HepG2 (cell line): ENCODE data around the gene INO80B. TPM values are rescaled to one million over a fixed set of nuclear protein-coding genes. Genes with fewer than 3 reads are reported as not detected.

Experiments
- ATAC-seq: fragments of 200-7000 bp; cut with Tn5 transposase; 3 replicates; pipeline ENCODE4 v1.9.1; 2020; ENCODE audit warnings: mild to moderate bottlenecking, moderate library complexity
- BruUV-seq: library from RNA; stranded (reverse); fragments of 400-500 nt; replicated peaks from 2 replicates; lab custom pipeline; 2021; lab: Mats Ljungman, UMichigan
- CTCF ChIA-PET: fragments of 300-600 bp; formaldehyde crosslinking; extraction: SDS; loops from one replicate; lab custom pipeline; 2021; ENCODE audit warnings: low total read pairs, inconsistent platforms, low intra/inter-chr PET ratio; lab: Yijun Ruan, JAX
- POLR2A ChIA-PET: fragments of 350-600 bp; sonication (Branson Sonifier 250); formaldehyde crosslinking; loops from one replicate; lab custom pipeline; 2020; ENCODE audit warnings: antibody characterized with exemption, inconsistent platforms; lab: Yijun Ruan, JAX
- DNase-seq: peaks from one replicate; pipeline ENCODE4 v3.0.0-alpha.2; 2015; ENCODE audit warnings: low spot score
- FAIRE-seq: peaks from 3 replicates; lab custom pipeline; 2011; peaks lifted over from hg19 to GRCh38; lab: Jason Lieb, UNC
- H2AFZ ChIP-seq: one replicate; pipeline ENCODE4 v1.6.1; 2011; ENCODE audit warnings: low read length, inconsistent platforms
- H3K27ac ChIP-seq: fragments of 300-600 bp; 3 replicates; pipeline ENCODE4 v1.8.0; 2011; ENCODE audit warnings: mixed run types, mild to moderate bottlenecking, mixed read lengths, low read length, inconsistent platforms; ENCODE audit not compliant: insufficient read depth; ENCODE audit errors: extremely low read length
- H3K27me3 ChIP-seq, 2 experiments: fragments of 200-600 bp in 1 of 2; 2 replicates in 1 of 2; 3 replicates in 1 of 2; pipeline versions ENCODE4 v1.6.0 to v1.8.0; 2011; ENCODE audit warnings: low read length in 2 of 2, mild to moderate bottlenecking in 2 of 2, moderate library complexity in 2 of 2, inconsistent platforms in 1 of 2; ENCODE audit not compliant: insufficient read depth in 2 of 2, control insufficient read depth in 1 of 2
- H3K36me3 ChIP-seq, 2 experiments: fragments of 200-600 bp in 1 of 2; replicated peaks in 1 of 2; 2 replicates in 1 of 2; 3 replicates in 1 of 2; pipeline versions ENCODE4 v1.5.1 to v1.8.0; 2011; ENCODE audit warnings: low read length in 2 of 2, inconsistent platforms in 1 of 2; ENCODE audit not compliant: insufficient read depth in 2 of 2, control insufficient read depth in 1 of 2
- H3K4me1 ChIP-seq: 2 replicates; pipeline ENCODE4 v1.5.1; 2012; ENCODE audit warnings: low read length, inconsistent platforms; ENCODE audit not compliant: insufficient read depth
- H3K4me2 ChIP-seq: 2 replicates; pipeline ENCODE4 v1.6.0; 2011; ENCODE audit warnings: low read depth, low read length, inconsistent platforms
- H3K4me3 ChIP-seq, 3 experiments: fragments of 200-600 bp in 1 of 3; sonication (generic), shearing (Covaris generic) in 1 of 3; replicated peaks in 1 of 3; 2 replicates each; pipeline ENCODE4 v1.5.1; 2011 to 2016; ENCODE audit warnings: low read length in 3 of 3, inconsistent platforms in 2 of 3, low read depth in 2 of 3, mild to moderate bottlenecking in 2 of 3, control low read depth in 1 of 3, mixed read lengths in 1 of 3; ENCODE audit not compliant: insufficient read depth in 1 of 3
- H3K79me2 ChIP-seq: one replicate; pipeline ENCODE4 v1.6.1; 2011; ENCODE audit warnings: low read length, inconsistent platforms; ENCODE audit not compliant: insufficient read depth
- H3K9ac ChIP-seq: 2 replicates; pipeline ENCODE4 v1.6.0; 2011; ENCODE audit warnings: mild to moderate bottlenecking, low read depth, low read length, inconsistent platforms; ENCODE audit not compliant: insufficient read depth
- H3K9me3 ChIP-seq: 2 replicates; pipeline ENCODE4 v1.5.1; 2012; ENCODE audit warnings: mild to moderate bottlenecking, low read length
- H4K20me1 ChIP-seq: 2 replicates; pipeline ENCODE4 v1.6.0; 2011; ENCODE audit warnings: inconsistent platforms, mild to moderate bottlenecking, low read length, moderate library complexity; ENCODE audit not compliant: insufficient read depth
- CHD2 ChIP-seq: IDR thresholded peaks from 2 replicates; pipeline ENCODE4 v1.6.1; 2011; ENCODE audit warnings: low read depth, low read length, improper control_type of control experiment
- EP300 ChIP-seq, 3 experiments: sonication (generic) in 1 of 3; formaldehyde crosslinking in 1 of 3; IDR thresholded peaks; 2 replicates each; pipeline versions ENCODE4 v1.5.1 to v1.6.1; 2011 to 2020; ENCODE audit warnings: low read depth in 2 of 3, low read length in 2 of 3, borderline replicate concordance in 1 of 3, improper control_type of control experiment in 1 of 3, mild to moderate bottlenecking in 1 of 3, missing genetic modification reagents in 1 of 3, moderate library complexity in 1 of 3
- EZH2 ChIP-seq: conservative IDR thresholded peaks from 2 replicates; pipeline ENCODE4 v1.6.1; 2012; ENCODE audit warnings: mild to moderate bottlenecking, low read depth, low read length, moderate library complexity
- KLF6 ChIP-seq: IDR thresholded peaks from 2 replicates; pipeline ENCODE4 v1.8.0; 2016; ENCODE audit warnings: missing biosample characterization, missing genetic modification reagents
- NCOR1 ChIP-seq: fragments of 200-600 bp; sonication (generic); IDR thresholded peaks from 2 replicates; pipeline ENCODE4 v1.7.0; 2017; ENCODE audit warnings: antibody characterized with exemption, low read length, borderline replicate concordance
- RCOR2 ChIP-seq: IDR thresholded peaks from 2 replicates; pipeline ENCODE4 v1.6.1; 2016; ENCODE audit warnings: missing biosample characterization, missing genetic modification reagents
- RNF2 ChIP-seq: fragments of 450-650 bp; conservative IDR thresholded peaks from 2 replicates; pipeline ENCODE4 v1.6.1; 2016; ENCODE audit warnings: low read depth
- SRSF1 ChIP-seq: fragments of 200-400 bp; formaldehyde crosslinking; optimal IDR thresholded peaks from 2 replicates; pipeline ENCODE3; 2017; ENCODE audit warnings: mild to moderate bottlenecking, low read depth, low read length, moderate library complexity
- TCF7 ChIP-seq: sonication (generic); IDR thresholded peaks from 2 replicates; pipeline ENCODE4 v1.6.1; 2016; ENCODE audit warnings: antibody characterized with exemption, low read depth
- ZFP37 ChIP-seq: sonication (generic); formaldehyde crosslinking; IDR thresholded peaks from 2 replicates; pipeline ENCODE4 v1.4.0; 2020; ENCODE audit warnings: missing genetic modification reagents, borderline replicate concordance
- ZNF143 ChIP-seq: sonication (generic); formaldehyde crosslinking; IDR thresholded peaks from 2 replicates; pipeline ENCODE4 v1.4.0; 2020; ENCODE audit warnings: missing genetic modification reagents
- ZSCAN25 ChIP-seq: sonication (generic); formaldehyde crosslinking; IDR thresholded peaks from 2 replicates; pipeline ENCODE4 v1.8.0; 2022; ENCODE audit warnings: mild to moderate bottlenecking, missing genetic modification reagents
- WGBS: methylation state at CpG from one replicate; pipeline ENCODE4 v1.1.6; 2017; ENCODE audit warnings: low lambda C conversion rate; 5-methylcytosine and 5-hydroxymethylcytosine counted together
- in situ Hi-C: cut with HindIII; loops from 2 replicates; pipeline ENCODE4 v1.10.0; 2017; ENCODE audit warnings: low pct_unique_long_range_greater_than_20kb; ENCODE audit not compliant: extremely low pct_ligation_motif_present
- intact Hi-C: fragments of 100-400 bp; cut with micrococcal nuclease; formaldehyde crosslinking; loops from one replicate; pipeline ENCODE4 v1.10.0; 2022; ENCODE audit not compliant: unreplicated experiment
- polyA plus RNA-seq, 8 experiments: library from polyadenylated mRNA; depleted of rRNA in 3 of 8; stranded (reverse) in 7 of 8; unstranded in 1 of 8; fragments of >200 nt; fragmentation: Illumina TruSeq in 4 of 8; extraction: Trizol in 4 of 8; gene quantifications; 2 replicates each; pipeline versions ENCODE4 v1.2.1 to v1.2.3, GENCODE V29; 2011 to 2016; ENCODE audit warnings: low read depth in 4 of 8, missing spikeins in 1 of 8, mixed read lengths in 1 of 8; ENCODE audit not compliant: insufficient read depth in 1 of 8
- total RNA-seq, 5 experiments: library from RNA; depleted of rRNA; stranded (reverse); fragments of >200 nt; fragmentation: Illumina TruSeq; extraction: Trizol; gene quantifications; 2 replicates each; pipeline ENCODE4 v1.2.3, GENCODE V29; 2016; ENCODE audit warnings: low read depth in 1 of 5
- TF ChIP-seq, protein P1 (sequence below): sonication (generic); formaldehyde crosslinking; IDR thresholded peaks from 2 replicates; pipeline ENCODE4 v1.4.0; 2020; ENCODE audit warnings: mild to moderate bottlenecking, missing genetic modification reagents
- TF ChIP-seq, protein P2 (sequence below): sonication (generic); formaldehyde crosslinking; IDR thresholded peaks from 2 replicates; pipeline ENCODE4 v1.5.1; 2020; ENCODE audit warnings: mild to moderate bottlenecking, missing genetic modification reagents, borderline replicate concordance
- TF ChIP-seq, protein P3 (sequence below): sonication (generic); formaldehyde crosslinking; IDR thresholded peaks from 2 replicates; pipeline ENCODE4 v1.5.1; 2020; ENCODE audit warnings: mild to moderate bottlenecking, missing genetic modification reagents

Gene INO80B
- total and polyA plus RNA-seq, 2 of the 13 experiments (the other 11 are each of a cell fraction or from before 2014, with no cell fraction given), result 6.2 to 14.5 TPM

DNA sequence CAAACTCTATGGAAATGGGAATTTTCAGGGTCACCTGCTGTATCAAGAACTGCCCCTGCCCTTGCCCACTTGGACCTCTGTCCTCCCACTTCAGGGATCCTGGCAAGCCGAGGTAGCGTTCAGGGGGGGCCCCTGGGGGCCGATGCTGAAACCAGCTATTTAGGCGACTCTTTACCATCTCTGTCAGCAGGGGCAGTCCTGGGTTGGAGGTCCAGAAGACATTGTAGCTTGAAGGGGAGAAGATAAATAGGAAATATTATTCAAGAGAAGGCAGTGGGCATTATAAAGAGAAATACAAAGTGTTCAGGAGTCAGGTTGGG is 7.9 kb downstream of the INO80B start:
- DNase-seq (no peak), ATAC-seq (no peak), FAIRE-seq (no peak)
- Histone ChIP-seq H3K9ac (no peak overlapping the region), H3K9me3 (no peaks in the 10 kb centered on the region), H3K4me1 (peaks cover 39% of the 10 kb centered on the region), H3K36me3 (peaks cover 1 to 24% of the 10 kb centered on the region in 2 experiments), H3K27me3 (no peaks in the 10 kb centered on the region; a peak in 1 of 5 replicates), H3K4me3 (no peak overlapping the region), H3K79me2 (peaks cover 36% of the 10 kb centered on the region), H2AFZ (no peak overlapping the region), H3K4me2 (no peak overlapping the region), H4K20me1 (peaks cover 4% of the 10 kb centered on the region; the same call in 1 of the 2 replicates), H3K27ac (peak overlapping the region; percentile 1)
- BruUV-seq, result no TSS peak
- TF ChIP-seq, protein P1, sequence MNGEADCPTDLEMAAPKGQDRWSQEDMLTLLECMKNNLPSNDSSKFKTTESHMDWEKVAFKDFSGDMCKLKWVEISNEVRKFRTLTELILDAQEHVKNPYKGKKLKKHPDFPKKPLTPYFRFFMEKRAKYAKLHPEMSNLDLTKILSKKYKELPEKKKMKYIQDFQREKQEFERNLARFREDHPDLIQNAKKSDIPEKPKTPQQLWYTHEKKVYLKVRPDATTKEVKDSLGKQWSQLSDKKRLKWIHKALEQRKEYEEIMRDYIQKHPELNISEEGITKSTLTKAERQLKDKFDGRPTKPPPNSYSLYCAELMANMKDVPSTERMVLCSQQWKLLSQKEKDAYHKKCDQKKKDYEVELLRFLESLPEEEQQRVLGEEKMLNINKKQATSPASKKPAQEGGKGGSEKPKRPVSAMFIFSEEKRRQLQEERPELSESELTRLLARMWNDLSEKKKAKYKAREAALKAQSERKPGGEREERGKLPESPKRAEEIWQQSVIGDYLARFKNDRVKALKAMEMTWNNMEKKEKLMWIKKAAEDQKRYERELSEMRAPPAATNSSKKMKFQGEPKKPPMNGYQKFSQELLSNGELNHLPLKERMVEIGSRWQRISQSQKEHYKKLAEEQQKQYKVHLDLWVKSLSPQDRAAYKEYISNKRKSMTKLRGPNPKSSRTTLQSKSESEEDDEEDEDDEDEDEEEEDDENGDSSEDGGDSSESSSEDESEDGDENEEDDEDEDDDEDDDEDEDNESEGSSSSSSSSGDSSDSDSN (CRISPR knock-in tag), result no peak
- TF ChIP-seq NCOR1 (no peak), ZFP37 (CRISPR knock-in tag) (no peak), SRSF1 (no peak), CHD2 (no peak), EP300 (IDR thresholded peaks at IDR 0.05; ENCODE audit: low read depth in 2 of 2, low read length in 2 of 2) (no peak), EP300 (CRISPR knock-in tag; IDR thresholded peaks at IDR 0.05; ENCODE audit: borderline replicate concordance) (no peak), ZSCAN25 (CRISPR knock-in tag) (no peak), RCOR2 (CRISPR knock-in tag) (no peak), KLF6 (CRISPR knock-in tag) (no peak), RNF2 (no peak), ZNF143 (CRISPR knock-in tag) (no peak), EZH2 (no peak), TCF7 (no peak)
- TF ChIP-seq, protein P2, sequence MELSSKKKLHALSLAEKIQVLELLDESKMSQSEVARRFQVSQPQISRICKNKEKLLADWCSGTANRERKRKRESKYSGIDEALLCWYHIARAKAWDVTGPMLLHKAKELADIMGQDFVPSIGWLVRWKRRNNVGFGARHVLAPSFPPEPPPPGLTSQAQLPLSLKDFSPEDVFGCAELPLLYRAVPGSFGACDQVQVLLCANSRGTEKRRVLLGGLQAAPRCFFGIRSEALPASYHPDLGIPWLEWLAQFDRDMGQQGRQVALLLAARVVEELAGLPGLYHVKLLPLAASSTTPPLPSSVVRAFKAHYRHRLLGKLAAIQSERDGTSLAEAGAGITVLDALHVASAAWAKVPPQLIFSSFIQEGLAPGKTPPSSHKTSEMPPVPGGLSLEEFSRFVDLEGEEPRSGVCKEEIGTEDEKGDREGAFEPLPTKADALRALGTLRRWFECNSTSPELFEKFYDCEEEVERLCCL, result no peak
- TF ChIP-seq, protein P3, sequence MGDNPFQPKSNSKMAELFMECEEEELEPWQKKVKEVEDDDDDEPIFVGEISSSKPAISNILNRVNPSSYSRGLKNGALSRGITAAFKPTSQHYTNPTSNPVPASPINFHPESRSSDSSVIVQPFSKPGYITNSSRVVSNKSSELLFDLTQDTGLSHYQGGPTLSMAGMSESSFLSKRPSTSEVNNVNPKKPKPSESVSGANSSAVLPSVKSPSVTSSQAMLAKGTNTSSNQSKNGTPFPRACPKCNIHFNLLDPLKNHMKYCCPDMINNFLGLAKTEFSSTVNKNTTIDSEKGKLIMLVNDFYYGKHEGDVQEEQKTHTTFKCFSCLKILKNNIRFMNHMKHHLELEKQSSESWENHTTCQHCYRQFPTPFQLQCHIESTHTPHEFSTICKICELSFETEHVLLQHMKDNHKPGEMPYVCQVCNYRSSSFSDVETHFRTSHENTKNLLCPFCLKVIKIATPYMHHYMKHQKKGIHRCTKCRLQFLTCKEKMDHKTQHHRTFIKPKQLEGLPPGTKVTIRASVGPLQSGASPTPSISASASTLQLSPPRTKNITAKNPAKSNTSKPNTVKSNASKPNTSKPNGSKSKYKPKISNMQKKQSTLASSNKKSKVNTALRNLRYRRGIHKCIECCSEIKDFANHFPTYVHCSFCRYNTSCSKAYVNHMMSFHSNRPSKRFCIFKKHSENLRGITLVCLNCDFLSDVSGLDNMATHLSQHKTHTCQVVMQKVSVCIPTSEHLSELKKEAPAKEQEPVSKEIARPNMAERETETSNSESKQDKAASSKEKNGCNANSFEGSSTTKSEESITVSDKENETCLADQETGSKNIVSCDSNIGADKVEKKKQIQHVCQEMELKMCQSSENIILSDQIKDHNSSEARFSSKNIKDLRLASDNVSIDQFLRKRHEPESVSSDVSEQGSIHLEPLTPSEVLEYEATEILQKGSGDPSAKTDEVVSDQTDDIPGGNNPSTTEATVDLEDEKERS (CRISPR knock-in tag), result no peak
- ChIA-PET POLR2A (no interaction called here), CTCF (no interaction called here)
- in situ Hi-C loops (no loop called here), intact Hi-C loops (no loop called here)
- 97% methylated on average over 4 of the region's 4 CpGs for WGBS
